Pons (tissue), 1 donor: ENCODE results near the gene PRAC1.
A peak's percentile ranks its signal among the peaks of the same experiment; 100 is the strongest.

Experiments used
- DNase-seq: peaks from one replicate; pipeline ENCODE4 v3.0.0-alpha.2; 2016; ENCODE audit warnings: low spot score

Gene PRAC1

GRCh38 chr17:48704361-48705248 lies 17.7 kb downstream of the PRAC1 start:
- DNase-seq: no peak

- no peak for DNase-seq
Observed at GRCh38 chr17:48701864-48702532, 20.3 kb downstream of the PRAC1 start.

- no peak for DNase-seq
Observed at GRCh38 chr17:48693178-48693577, 29.1 kb downstream of the PRAC1 start.

- DNase-seq: no peak
Observed at GRCh38 chr17:48692049-48692448, 30.3 kb downstream of the PRAC1 start.

GRCh38 chr17:48690655-48691054 lies 31.7 kb downstream of the PRAC1 start:
- DNase-seq: no peak

- DNase-seq: no peak
Observed at GRCh38 chr17:48681609-48682008, 40.7 kb downstream of the PRAC1 start.

GRCh38 chr17:48679385-48680096 lies 42.8 kb downstream of the PRAC1 start:
- DNase-seq: no peak

- DNase-seq: peak; percentile 28
Observed at GRCh38 chr17:48678141-48678971, 44.0 kb downstream of the PRAC1 start.

GRCh38 chr17:48676963-48677558 lies 45.3 kb downstream of the PRAC1 start:
- DNase-seq: no peak

- no peak for DNase-seq
Observed at GRCh38 chr17:48672340-48672739, 50.0 kb downstream of the PRAC1 start.
